NB4 (cell line): ENCODE measurements around the gene CCDC27.
"Not testable (repeated sequence)": the region's sequence is repeated elsewhere in the genome, so short reads cannot be mapped to it uniquely, and the experiment has no call there.

Experiments used
- DNase-seq: peaks from one replicate; pipeline ENCODE4 v3.0.0; 2010; ENCODE audit warnings: low read depth
- H3K4me3 ChIP-seq: one replicate; pipeline ENCODE4 v1.5.1; 2011; ENCODE audit warnings: mild to moderate bottlenecking, low read depth, low read length, moderate library complexity
- MYC ChIP-seq: IDR thresholded peaks from 2 replicates; pipeline ENCODE4 v1.6.1; 2011; ENCODE audit warnings: low read depth, low read length
- POLR2A ChIP-seq: IDR thresholded peaks from 2 replicates; pipeline ENCODE4 v1.6.1; 2011; ENCODE audit warnings: mild to moderate bottlenecking; ENCODE audit not compliant: insufficient read length; ENCODE audit errors: extremely low read depth
- TF ChIP-seq, protein P1 (sequence below): IDR thresholded peaks from 2 replicates; pipeline ENCODE4 v1.6.1; 2011; ENCODE audit warnings: low read depth, low read length
- TF ChIP-seq, protein P2 (sequence below): IDR thresholded peaks from one replicate; pipeline ENCODE4 v1.5.1; 2012; ENCODE audit warnings: low read depth, low read length

CCDC27 gene

DNA sequence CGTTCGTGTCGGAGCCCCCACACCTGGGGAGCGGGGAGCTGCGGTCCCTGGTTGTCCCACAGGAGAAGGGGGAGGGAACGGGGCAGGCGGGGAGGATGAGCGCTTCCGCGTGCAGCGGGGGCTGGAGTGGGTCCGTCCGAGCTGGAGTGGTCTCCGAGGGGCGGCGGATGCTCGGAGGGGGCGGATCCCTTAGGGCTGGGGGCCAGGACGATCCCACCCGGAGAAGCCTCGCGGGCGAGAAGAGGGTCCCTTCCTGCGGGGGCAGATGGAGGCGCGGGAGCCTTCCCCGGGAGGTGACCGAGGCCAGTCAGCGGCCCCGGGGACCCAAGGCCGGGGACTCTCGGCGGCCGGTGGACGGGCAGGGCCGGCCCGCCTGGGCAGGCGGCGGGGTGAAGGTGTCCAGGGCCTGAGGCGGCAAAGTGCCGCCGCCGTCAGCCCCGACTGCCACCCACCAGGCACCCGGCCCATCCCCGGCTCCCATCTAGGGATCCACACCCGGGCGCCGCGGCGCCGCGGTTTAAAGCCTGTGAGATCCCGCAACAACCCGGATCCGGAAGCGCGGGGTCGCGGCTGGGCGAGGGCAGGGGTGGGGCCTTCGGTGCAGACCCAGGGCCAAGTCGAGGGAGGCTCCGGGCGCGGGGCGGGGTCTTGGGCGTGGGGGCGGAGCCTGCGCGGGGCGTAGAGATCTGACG, 5.3 kb upstream of the CCDC27 start:
- DNase-seq, result peak; percentile 81
- peak overlapping the region; percentile 63 for H3K4me3 ChIP-seq
- TF ChIP-seq, protein P1, sequence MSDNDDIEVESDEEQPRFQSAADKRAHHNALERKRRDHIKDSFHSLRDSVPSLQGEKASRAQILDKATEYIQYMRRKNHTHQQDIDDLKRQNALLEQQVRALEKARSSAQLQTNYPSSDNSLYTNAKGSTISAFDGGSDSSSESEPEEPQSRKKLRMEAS, result no peak
- no peak for TF ChIP-seq MYC

DNA sequence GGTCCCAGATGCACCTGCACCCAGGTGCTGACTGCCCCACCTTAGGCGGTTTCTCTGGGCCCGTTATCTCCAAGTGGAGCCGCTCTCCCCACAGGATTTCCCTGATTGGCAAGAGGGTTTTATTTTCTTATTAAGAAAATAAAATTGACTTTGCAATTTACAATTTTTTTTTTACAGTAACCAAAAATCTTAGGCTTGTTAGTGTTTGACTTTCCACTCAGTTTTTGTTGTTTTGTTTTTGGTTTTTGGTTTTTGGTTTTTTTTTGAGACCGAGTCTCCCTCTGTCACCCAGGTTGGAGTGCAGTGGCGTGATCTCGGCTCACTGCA, 4.8 kb upstream of the CCDC27 start:
- TF ChIP-seq POLR2A (no peak), MYC (no peak)
- TF ChIP-seq, protein P1, result no peak
- TF ChIP-seq, protein P2, sequence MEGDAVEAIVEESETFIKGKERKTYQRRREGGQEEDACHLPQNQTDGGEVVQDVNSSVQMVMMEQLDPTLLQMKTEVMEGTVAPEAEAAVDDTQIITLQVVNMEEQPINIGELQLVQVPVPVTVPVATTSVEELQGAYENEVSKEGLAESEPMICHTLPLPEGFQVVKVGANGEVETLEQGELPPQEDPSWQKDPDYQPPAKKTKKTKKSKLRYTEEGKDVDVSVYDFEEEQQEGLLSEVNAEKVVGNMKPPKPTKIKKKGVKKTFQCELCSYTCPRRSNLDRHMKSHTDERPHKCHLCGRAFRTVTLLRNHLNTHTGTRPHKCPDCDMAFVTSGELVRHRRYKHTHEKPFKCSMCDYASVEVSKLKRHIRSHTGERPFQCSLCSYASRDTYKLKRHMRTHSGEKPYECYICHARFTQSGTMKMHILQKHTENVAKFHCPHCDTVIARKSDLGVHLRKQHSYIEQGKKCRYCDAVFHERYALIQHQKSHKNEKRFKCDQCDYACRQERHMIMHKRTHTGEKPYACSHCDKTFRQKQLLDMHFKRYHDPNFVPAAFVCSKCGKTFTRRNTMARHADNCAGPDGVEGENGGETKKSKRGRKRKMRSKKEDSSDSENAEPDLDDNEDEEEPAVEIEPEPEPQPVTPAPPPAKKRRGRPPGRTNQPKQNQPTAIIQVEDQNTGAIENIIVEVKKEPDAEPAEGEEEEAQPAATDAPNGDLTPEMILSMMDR, result no peak
- DNase-seq, result no peak
- H3K4me3 ChIP-seq, result peak overlapping the region; percentile 63

- peak overlapping the region; percentile 63 for H3K4me3 ChIP-seq
- TF ChIP-seq, protein P1, result no peak
- TF ChIP-seq, protein P2, result no peak
- TF ChIP-seq MYC (no peak), POLR2A (no peak)
- DNase-seq, result no peak
These were observed 4.3 kb upstream of the CCDC27 start for GRCh38 chr1:3747903-3748302.

DNA sequence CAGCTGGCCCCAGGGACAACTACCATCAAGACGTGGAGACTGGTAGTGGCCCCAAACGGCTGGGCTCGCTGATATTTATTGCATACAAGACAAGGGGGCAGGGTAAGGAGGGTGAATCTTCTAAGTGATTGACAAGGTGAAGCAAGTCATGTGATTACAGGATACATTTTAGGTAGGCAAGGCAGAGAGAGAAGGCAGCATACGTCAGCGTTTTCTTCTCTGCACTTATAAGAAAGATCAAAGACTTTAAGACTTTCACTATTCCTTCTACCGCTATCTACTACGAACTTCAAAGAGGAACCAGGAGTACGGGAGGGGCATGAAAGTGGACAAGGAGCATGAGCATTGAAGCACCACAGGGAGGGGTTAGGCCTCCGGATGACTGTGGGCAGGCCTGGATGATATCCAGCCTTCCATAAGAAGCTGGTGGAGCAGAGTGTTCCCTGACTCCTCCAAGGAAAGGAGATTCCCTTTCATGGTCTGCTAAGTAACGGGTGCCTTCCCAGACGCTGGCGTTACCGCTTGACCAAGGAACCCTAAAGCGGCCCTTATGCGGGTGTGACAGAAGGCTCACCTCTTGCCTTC, 3.8 kb upstream of the CCDC27 start:
- H3K4me3 ChIP-seq, DNase-seq: not testable (repeated sequence)

- TF ChIP-seq, protein P2, result no peak
- TF ChIP-seq MYC (no peak), POLR2A (no peak)
- TF ChIP-seq, protein P1, result no peak
- DNase-seq, result no peak
- H3K4me3 ChIP-seq, result no peak overlapping the region
These were observed 2.7 kb upstream of the CCDC27 start for GRCh38 chr1:3749512-3749911.

DNA sequence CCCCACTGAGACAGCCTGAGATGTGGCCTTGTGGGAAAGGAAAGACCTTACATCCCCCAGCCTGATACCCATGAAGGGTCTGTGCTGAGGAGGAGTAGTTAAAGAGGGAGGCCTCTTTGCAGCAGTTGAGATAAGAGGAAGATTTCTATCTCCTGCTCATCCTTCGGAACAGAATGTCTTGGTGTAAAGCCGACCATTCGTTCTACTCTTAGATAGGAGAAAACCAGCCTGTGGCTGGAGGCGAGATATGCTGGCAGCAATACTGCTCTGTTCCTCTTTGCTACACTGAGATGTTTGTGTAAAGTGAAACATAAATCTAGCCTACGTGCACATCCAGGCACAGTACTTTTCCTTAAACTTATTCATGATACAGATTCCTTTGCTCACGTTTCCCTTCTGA, 1.5 kb upstream of the CCDC27 start:
- DNase-seq, result no peak
- no peak overlapping the region for H3K4me3 ChIP-seq
- TF ChIP-seq MYC (no peak), POLR2A (no peak)
- TF ChIP-seq, protein P2, result no peak
- TF ChIP-seq, protein P1, result no peak
